Choroid plexus epithelial cell (primary cell): ENCODE data around the gene CALY.

ENCODE experiments used
- DNase-seq: peaks from one replicate; pipeline ENCODE4 v3.0.0-alpha.2; 2010; ENCODE audit warnings: low read depth
- H3K4me3 ChIP-seq: 2 replicates; pipeline ENCODE4 v1.5.1; 2011; ENCODE audit warnings: low read depth, mild to moderate bottlenecking, control low read depth, low read length, moderate library complexity
- TF ChIP-seq, protein P1 (sequence below): conservative IDR thresholded peaks from 2 replicates; pipeline ENCODE4 v1.5.1; 2011; ENCODE audit warnings: low read depth, mild to moderate bottlenecking, control low read depth, inconsistent platforms, low read length, moderate library complexity

CALY gene

GRCh38 chr10:133365461-133366129 is 28.9 kb upstream of the CALY start:
- no peak for DNase-seq
- H3K4me3 ChIP-seq: no peak overlapping the region
- TF ChIP-seq, protein P1, sequence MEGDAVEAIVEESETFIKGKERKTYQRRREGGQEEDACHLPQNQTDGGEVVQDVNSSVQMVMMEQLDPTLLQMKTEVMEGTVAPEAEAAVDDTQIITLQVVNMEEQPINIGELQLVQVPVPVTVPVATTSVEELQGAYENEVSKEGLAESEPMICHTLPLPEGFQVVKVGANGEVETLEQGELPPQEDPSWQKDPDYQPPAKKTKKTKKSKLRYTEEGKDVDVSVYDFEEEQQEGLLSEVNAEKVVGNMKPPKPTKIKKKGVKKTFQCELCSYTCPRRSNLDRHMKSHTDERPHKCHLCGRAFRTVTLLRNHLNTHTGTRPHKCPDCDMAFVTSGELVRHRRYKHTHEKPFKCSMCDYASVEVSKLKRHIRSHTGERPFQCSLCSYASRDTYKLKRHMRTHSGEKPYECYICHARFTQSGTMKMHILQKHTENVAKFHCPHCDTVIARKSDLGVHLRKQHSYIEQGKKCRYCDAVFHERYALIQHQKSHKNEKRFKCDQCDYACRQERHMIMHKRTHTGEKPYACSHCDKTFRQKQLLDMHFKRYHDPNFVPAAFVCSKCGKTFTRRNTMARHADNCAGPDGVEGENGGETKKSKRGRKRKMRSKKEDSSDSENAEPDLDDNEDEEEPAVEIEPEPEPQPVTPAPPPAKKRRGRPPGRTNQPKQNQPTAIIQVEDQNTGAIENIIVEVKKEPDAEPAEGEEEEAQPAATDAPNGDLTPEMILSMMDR: no peak

DNA sequence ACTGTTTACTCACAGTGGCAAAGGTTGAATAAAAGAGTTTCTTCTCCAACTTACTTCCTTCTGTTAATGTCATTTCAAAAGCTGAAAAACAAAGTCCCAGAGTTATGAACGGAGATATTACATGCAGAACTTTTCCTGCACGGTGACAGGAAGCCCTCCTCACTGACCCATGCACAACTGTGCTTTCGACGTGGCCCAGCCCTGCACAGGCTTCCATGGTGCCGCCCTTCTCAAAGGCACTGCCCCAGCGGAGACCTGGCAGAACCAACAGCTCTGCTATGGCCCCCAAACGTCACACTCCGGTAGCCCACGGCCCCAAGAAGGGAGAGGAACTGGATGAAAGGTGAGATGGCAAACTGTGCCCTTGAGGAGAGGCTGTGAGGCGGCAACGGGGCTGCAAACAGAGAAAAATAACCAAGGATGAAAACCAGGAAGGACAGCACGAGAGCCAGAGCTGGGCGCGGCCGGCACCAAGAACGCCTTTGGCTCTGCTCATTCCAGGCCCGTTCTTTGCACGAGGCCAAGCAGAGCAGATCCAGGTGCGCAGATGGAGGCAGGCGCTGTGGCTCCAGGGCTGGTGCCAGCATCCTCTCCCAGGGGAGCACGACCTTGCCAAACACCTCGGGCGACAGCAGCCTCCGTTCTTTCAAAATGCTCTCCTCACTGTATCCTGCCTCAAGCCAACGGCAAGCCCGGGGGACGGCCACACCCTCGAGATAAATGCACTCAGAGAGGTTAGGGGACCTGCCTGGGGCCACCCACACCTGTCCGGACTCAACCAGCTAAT is 28.1 kb upstream of the CALY start:
- no peak overlapping the region for H3K4me3 ChIP-seq
- DNase-seq: no peak
- TF ChIP-seq, protein P1: no peak

GRCh38 chr10:133362846-133363245 is 26.1 kb upstream of the CALY start:
- TF ChIP-seq, protein P1: no peak
- no peak for DNase-seq
- no peak overlapping the region for H3K4me3 ChIP-seq

DNA sequence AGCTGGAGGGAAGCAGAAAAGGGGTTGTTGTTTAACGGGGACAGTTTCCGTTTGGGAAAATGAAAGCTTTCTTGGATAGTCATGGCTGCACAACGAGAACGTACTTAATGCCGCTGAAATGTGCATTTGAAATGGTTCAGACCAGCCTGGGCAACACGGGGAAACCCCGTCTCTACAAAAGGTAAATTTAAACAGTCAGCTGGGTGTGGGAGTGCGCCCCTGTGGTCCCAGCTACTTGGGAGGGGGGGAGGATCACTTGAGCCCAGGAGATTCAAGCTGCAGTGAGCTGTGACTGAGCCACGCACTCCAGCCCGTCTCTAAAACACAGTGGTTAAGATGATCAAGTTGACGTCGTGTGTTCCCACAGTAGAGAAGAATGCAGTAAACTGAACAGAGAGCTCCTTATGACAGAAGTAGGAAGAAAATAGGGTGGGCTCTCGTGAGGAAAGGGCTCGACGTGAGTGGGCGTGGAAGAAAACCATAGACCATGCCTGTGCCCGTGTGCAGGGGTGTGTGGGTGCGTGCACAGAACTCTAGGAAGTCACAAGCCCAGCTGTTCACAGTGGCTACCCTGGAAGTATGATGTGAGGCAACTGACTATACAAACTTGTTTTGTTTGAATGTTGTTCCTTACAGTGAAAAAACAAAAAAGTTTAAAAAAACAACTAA is 25.2 kb upstream of the CALY start:
- TF ChIP-seq, protein P1: no peak
- no peak overlapping the region for H3K4me3 ChIP-seq
- DNase-seq: no peak

- TF ChIP-seq, protein P1: no peak
- H3K4me3 ChIP-seq: no peak overlapping the region
- no peak for DNase-seq
Measured at GRCh38 chr10:133361227-133361626, 24.5 kb upstream of the CALY start.

DNA sequence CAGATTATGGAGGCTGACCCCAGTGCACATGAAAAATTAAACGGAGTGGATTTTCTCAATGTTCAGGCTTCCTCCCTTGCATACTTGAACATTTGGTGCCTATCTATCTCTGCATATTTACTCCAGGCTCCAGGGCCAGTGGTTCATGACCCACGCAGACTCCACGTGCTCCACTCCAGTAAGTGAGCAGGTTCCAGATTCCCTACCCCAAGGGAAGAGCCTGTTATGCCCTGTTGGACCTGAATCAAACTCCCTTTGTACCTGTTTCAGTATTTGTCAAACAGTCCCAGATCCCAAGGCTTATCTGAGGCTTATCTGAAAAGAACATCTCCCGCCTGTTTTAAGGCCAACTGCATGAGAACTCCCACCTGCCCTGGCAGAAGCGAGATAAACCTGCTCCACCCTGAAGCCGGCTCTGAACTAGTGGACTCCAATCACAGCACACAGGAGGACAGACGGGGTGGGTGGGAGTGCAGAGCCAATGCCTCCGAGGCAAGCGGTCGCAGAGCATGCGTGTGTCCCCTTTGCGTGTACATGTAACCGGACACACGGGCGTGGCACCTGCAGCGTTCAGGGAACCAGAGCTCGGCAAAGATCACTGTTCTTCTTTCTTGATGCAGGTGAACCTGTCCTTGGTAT is 23.4 kb upstream of the CALY start:
- H3K4me3 ChIP-seq: no peak overlapping the region
- DNase-seq: no peak
- TF ChIP-seq, protein P1: no peak
